Stomach smooth muscle (tissue), 2 donors: ENCODE measurements around the gene MINDY2.
"Not testable (repeated sequence)": the region's sequence is repeated elsewhere in the genome, so short reads cannot be mapped to it uniquely, and the experiment has no call there.

Source experiments
- H3K27ac ChIP-seq: one replicate; pipeline ENCODE4 v1.7.0; 2013; ENCODE audit warnings: mild to moderate bottlenecking, low read length, inconsistent platforms
- H3K27me3 ChIP-seq, 2 donors: one replicate each; pipeline ENCODE4 v1.7.0; 2013; ENCODE audit warnings: low read length in 2 of 2; ENCODE audit not compliant: insufficient read depth in 2 of 2, control insufficient read depth in 1 of 2
- H3K36me3 ChIP-seq, 2 donors: one replicate each; pipeline ENCODE4 v1.7.0; 2013; ENCODE audit warnings: low read length in 2 of 2; ENCODE audit not compliant: control insufficient read depth in 2 of 2, insufficient read depth in 2 of 2
- H3K4me1 ChIP-seq: one replicate; pipeline ENCODE4 v1.7.0; 2013; ENCODE audit warnings: low read length; ENCODE audit not compliant: control insufficient read depth, insufficient read depth
- H3K4me3 ChIP-seq, 2 donors: one replicate each; pipeline ENCODE4 v1.7.0; 2013; ENCODE audit warnings: low read length in 2 of 2
- H3K9ac ChIP-seq, 2 donors: one replicate each; pipeline ENCODE4 v1.7.0; 2013; ENCODE audit warnings: low read length in 2 of 2, mild to moderate bottlenecking in 1 of 2
- H3K9me3 ChIP-seq, 2 donors: one replicate each; pipeline ENCODE4 v1.7.0; 2013; ENCODE audit warnings: low read length in 2 of 2; ENCODE audit not compliant: control insufficient read depth in 2 of 2
- donor health status: healthy.
- donor health status: Pancreatic carcinoma.

MINDY2 gene

GRCh38 chr15:58883926-58884325, 112.8 kb downstream of the MINDY2 start:
- H3K9ac ChIP-seq, H3K4me1 ChIP-seq, H3K4me3 ChIP-seq, H3K27ac ChIP-seq, H3K27me3 ChIP-seq, H3K9me3 ChIP-seq: not testable (repeated sequence)
- peaks cover 49 to 68% of the 10 kb centered on the region in 2 donors for H3K36me3 ChIP-seq

GRCh38 chr15:58886921-58887320, 115.8 kb downstream of the MINDY2 start:
- peaks cover 47 to 73% of the 10 kb centered on the region in 2 donors for H3K36me3 ChIP-seq
- no peak overlapping the region for H3K4me3 ChIP-seq
- no peaks in the 10 kb centered on the region for H3K27me3 ChIP-seq
- no peak overlapping the region for H3K27ac ChIP-seq
- H3K4me1 ChIP-seq, result no peaks in the 10 kb centered on the region
- no peak overlapping the region for H3K9ac ChIP-seq
- H3K9me3 ChIP-seq, result no peaks in the 10 kb centered on the region

DNA sequence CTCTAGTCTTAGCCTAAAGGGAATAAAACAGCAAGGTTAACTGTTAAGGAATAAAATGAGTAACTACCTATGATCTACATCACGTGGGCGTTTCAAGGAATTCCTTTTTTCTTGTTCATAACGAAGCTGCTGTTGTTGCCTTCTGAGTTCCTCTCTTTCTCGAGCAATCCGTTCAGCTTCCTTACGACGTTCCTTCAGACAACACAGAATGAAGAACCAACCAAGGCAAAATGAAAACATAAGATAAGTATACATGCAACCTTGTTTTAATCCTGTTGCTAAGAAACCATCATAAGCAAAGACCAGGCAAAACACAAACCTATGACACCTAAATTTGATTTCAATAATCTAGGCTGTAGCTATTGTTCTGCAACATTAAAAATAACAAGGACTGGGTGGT, 118.3 kb downstream of the MINDY2 start:
- H3K36me3 ChIP-seq, result peaks cover 32 to 79% of the 10 kb centered on the region in 2 donors
- H3K27me3 ChIP-seq, result no peaks in the 10 kb centered on the region
- no peaks in the 10 kb centered on the region for H3K9me3 ChIP-seq
- no peak overlapping the region for H3K9ac ChIP-seq
- H3K27ac ChIP-seq, result no peak overlapping the region
- no peaks in the 10 kb centered on the region for H3K4me1 ChIP-seq
- no peak overlapping the region for H3K4me3 ChIP-seq

- H3K27ac ChIP-seq, result no peak overlapping the region
- H3K9ac ChIP-seq, result no peak overlapping the region
- H3K36me3 ChIP-seq, result peaks cover 17 to 44% of the 10 kb centered on the region in 2 donors
- no peak overlapping the region for H3K4me3 ChIP-seq
- H3K27me3 ChIP-seq, result no peaks in the 10 kb centered on the region
- H3K9me3 ChIP-seq, result no peaks in the 10 kb centered on the region
- no peaks in the 10 kb centered on the region for H3K4me1 ChIP-seq
Measured at GRCh38 chr15:58898150-58898680, 127.1 kb downstream of the MINDY2 start.

DNA sequence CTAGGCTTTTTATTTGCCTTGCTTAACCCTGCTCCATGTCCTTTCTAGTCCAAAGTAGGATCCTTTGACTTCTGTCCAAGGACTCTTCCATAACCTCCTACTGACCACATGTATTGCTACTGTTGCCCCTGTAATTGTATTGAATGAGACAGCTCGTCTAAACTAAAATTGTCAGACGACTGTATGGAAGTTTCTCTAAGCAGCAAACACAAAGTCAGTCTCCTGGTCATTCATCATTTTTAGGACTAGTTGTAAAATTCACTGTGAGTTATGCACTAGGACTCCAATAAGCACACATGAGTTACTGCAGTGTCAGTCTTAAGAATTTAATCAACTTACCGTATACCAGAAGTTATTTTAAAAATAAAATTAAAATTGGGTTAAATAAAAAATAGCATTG, 129.5 kb downstream of the MINDY2 start:
- H3K9ac ChIP-seq, result no peak overlapping the region
- no peaks in the 10 kb centered on the region for H3K9me3 ChIP-seq

GRCh38 chr15:58908550-58909309, 137.6 kb downstream of the MINDY2 start:
- Histone ChIP-seq H3K9me3 (no peaks in the 10 kb centered on the region), H3K4me3 (no peak overlapping the region), H3K9ac (no peak overlapping the region), H3K27ac (no peak overlapping the region), H3K27me3 (no peaks in the 10 kb centered on the region), H3K4me1 (no peaks in the 10 kb centered on the region), H3K36me3 (peaks cover 2 to 10% of the 10 kb centered on the region in 2 donors)

More for the DNA sequence above, 129.5 kb downstream of the MINDY2 start:
- H3K4me1 ChIP-seq, result no peaks in the 10 kb centered on the region
- peaks cover 17 to 33% of the 10 kb centered on the region in 2 donors for H3K36me3 ChIP-seq
- H3K4me3 ChIP-seq, result no peak overlapping the region
- H3K27me3 ChIP-seq, result no peaks in the 10 kb centered on the region
- no peak overlapping the region for H3K27ac ChIP-seq

GRCh38 chr15:58909616-58910015, 138.5 kb downstream of the MINDY2 start:
- Histone ChIP-seq H3K27ac (no peak overlapping the region), H3K36me3 (peaks cover 2 to 16% of the 10 kb centered on the region in 2 donors), H3K9ac (no peak overlapping the region), H3K27me3 (no peaks in the 10 kb centered on the region), H3K4me3 (no peak overlapping the region), H3K9me3 (no peaks in the 10 kb centered on the region), H3K4me1 (no peaks in the 10 kb centered on the region)

DNA sequence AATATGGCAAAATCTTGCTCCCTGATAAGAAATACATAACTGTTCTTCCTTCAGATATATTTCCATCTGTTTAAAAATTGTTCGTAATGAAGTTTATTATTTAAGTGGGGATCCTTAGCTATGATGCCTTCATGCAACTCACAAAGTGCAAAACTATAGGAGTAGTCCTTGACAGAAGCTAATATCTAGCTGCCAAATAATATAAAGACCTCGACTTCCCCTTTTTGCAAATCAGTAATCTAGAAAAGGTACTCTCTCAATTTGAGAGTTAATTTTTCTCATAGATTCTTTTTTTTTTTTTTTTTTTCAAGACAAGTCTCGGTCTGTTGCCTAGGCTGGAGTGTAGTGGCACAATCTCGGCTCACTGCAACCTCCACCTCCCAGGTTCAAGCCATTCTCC, 139.4 kb downstream of the MINDY2 start:
- Histone ChIP-seq H3K4me1 (no peaks in the 10 kb centered on the region), H3K27ac (no peak overlapping the region), H3K9me3 (no peaks in the 10 kb centered on the region), H3K9ac (no peak overlapping the region), H3K4me3 (no peak overlapping the region), H3K27me3 (no peaks in the 10 kb centered on the region), H3K36me3 (peaks cover 6 to 21% of the 10 kb centered on the region in 2 donors)
